A549 (cell line): ENCODE data around the gene OR13F1.

Experiments used
- EP300 ChIP-seq, 2 experiments: fragments of >200 bp; sonication (Bioruptor Twin); formaldehyde crosslinking; IDR thresholded peaks; 2 replicates in 1 of 2; 3 replicates in 1 of 2; pipeline ENCODE4 v1.6.1; 2016 to 2017
- POLR2A ChIP-seq: IDR thresholded peaks from 2 replicates; pipeline ENCODE4 v1.6.1; 2012; ENCODE audit warnings: mild to moderate bottlenecking, low read length
- TF ChIP-seq, protein P1 (sequence below): fragments of >200 bp; sonication (Bioruptor Twin); formaldehyde crosslinking; IDR thresholded peaks from 3 replicates; pipeline ENCODE4 v1.5.1; 2016

DNA sequence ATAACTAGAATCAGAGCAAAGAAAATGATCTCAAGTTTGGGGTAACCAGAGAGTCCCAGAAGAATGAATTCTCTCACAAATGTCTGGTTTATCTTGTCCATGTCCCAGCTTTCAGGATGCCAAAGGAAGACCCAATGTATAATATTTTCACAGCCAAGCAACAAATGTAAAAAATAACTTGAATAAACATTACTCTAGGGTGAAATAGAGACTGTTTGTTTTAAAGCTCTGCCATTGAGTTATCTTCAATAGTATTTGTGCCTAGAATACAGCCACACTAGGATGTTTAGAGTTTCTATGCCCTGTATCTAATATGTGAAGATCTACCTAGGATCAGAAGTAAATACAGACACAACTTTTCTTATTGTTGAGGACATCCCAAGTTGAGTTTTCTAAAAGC lies 23.0 kb downstream of the OR13F1 start, which contains the start of gene OR13C4:
- TF ChIP-seq, protein P1, sequence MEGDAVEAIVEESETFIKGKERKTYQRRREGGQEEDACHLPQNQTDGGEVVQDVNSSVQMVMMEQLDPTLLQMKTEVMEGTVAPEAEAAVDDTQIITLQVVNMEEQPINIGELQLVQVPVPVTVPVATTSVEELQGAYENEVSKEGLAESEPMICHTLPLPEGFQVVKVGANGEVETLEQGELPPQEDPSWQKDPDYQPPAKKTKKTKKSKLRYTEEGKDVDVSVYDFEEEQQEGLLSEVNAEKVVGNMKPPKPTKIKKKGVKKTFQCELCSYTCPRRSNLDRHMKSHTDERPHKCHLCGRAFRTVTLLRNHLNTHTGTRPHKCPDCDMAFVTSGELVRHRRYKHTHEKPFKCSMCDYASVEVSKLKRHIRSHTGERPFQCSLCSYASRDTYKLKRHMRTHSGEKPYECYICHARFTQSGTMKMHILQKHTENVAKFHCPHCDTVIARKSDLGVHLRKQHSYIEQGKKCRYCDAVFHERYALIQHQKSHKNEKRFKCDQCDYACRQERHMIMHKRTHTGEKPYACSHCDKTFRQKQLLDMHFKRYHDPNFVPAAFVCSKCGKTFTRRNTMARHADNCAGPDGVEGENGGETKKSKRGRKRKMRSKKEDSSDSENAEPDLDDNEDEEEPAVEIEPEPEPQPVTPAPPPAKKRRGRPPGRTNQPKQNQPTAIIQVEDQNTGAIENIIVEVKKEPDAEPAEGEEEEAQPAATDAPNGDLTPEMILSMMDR, result no peak
- TF ChIP-seq POLR2A, result no peak
- TF ChIP-seq EP300 (IDR thresholded peaks at IDR 0.05), result no peak
